ENCODE data around the gene ZBTB16. TPM values are rescaled to one million over a fixed set of nuclear protein-coding genes. Genes with fewer than 3 reads are reported as not detected.
A peak's percentile ranks its signal among the peaks of the same experiment; 100 is the strongest.

The ZBTB16 gene
- total and polyA plus RNA-seq, 2 experiments from 2014 or later = 8.7 to 10.5 TPM

DNA sequence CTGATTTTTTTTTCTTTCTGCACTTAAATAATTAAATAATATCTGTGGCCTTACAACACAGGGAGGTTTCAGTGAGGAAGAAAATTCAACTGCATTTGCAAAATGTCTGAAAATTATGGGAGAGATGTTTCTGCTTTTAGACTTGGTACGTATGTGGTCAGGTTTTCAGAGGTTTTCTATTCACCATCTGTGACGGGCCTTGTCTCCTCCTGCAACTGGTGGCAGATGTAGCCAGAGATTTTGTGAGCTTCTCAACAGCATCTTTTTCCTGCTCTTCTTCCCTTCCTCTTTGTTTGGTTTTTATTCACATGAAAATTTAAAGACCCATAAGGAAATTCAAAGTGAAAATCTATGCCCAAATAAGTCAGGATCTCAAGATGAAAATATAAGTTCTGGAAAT lies 38.3 kb downstream of the ZBTB16 start:
- TF ChIP-seq, protein P1, sequence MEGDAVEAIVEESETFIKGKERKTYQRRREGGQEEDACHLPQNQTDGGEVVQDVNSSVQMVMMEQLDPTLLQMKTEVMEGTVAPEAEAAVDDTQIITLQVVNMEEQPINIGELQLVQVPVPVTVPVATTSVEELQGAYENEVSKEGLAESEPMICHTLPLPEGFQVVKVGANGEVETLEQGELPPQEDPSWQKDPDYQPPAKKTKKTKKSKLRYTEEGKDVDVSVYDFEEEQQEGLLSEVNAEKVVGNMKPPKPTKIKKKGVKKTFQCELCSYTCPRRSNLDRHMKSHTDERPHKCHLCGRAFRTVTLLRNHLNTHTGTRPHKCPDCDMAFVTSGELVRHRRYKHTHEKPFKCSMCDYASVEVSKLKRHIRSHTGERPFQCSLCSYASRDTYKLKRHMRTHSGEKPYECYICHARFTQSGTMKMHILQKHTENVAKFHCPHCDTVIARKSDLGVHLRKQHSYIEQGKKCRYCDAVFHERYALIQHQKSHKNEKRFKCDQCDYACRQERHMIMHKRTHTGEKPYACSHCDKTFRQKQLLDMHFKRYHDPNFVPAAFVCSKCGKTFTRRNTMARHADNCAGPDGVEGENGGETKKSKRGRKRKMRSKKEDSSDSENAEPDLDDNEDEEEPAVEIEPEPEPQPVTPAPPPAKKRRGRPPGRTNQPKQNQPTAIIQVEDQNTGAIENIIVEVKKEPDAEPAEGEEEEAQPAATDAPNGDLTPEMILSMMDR (IDR thresholded peaks at IDR 0.05; ENCODE audit: low read depth, low read length) = no peak
- Histone ChIP-seq H3K27me3 (no peaks in the 10 kb centered on the region), H3K36me3 (no peaks in the 10 kb centered on the region), H3K4me1 (ENCODE audit: low read depth) (no peaks in the 10 kb centered on the region), H3K27ac (no peak overlapping the region), H3K9me3 (ENCODE audit: low read depth) (no peaks in the 10 kb centered on the region), H3K4me3 (no peak overlapping the region)
- no peak for DNase-seq (ENCODE audit: low read depth in 1 of 2, low spot score in 1 of 2)

- no peaks in the 10 kb centered on the region for H3K4me1 ChIP-seq (ENCODE audit: low read depth)
- no peak for DNase-seq (ENCODE audit: low read depth in 1 of 2, low spot score in 1 of 2)
- H3K9me3 ChIP-seq (ENCODE audit: low read depth) = no peaks in the 10 kb centered on the region
- H3K36me3 ChIP-seq = no peaks in the 10 kb centered on the region
- no peak overlapping the region for H3K4me3 ChIP-seq
- H3K27ac ChIP-seq = no peak overlapping the region
- no peaks in the 10 kb centered on the region for H3K27me3 ChIP-seq
- TF ChIP-seq, protein P1 (IDR thresholded peaks at IDR 0.05; ENCODE audit: low read depth, low read length) = no peak
These were observed 39.4 kb downstream of the ZBTB16 start for GRCh38 chr11:114098927-114099326.

DNA sequence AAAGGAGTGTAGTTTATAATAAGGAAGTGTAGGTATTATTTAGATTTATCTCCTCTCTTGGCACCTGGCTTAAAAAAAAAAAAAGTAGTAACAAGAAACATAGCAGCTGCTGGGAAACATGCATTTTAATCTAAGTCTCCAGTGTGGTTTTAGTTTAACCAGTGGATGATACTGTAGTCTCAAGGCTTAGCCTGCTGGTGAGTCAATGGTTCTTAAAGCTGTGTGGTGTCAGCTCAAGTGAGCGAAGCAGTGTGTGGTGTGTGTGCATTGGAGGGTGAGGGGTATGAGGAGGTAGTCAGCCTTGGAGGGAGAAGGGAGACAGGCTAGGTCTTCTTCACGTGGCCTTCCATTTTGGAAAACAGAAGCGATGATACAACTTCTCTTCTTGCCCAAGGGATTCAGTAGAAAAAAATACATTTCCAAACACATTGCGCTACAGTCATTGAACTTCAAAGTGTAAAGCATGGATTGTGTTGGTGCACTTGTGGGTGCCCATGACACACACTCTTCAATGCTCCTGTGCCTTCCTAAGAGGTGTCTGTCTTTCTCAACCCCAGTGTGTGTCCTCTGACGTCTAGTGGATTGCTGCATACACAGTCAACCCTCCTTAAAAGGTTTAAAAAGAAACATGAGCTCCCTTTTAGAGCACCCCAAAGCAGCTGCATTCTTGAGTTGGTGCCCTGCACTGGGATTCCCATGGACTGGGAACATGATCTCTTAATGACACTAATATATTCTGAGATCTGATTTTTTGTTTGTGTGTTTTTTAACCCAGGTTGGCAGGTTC lies 40.1 kb downstream of the ZBTB16 start:
- TF ChIP-seq, protein P1 (IDR thresholded peaks at IDR 0.05; ENCODE audit: low read depth, low read length) = no peak
- Histone ChIP-seq H3K27me3 (no peaks in the 10 kb centered on the region), H3K4me1 (ENCODE audit: low read depth) (no peaks in the 10 kb centered on the region), H3K27ac (no peak overlapping the region), H3K36me3 (no peaks in the 10 kb centered on the region), H3K4me3 (no peak overlapping the region), H3K9me3 (ENCODE audit: low read depth) (no peaks in the 10 kb centered on the region)
- peak in 1 of 2 donors; percentile 45 for DNase-seq (ENCODE audit: low read depth in 1 of 2, low spot score in 1 of 2)

DNA sequence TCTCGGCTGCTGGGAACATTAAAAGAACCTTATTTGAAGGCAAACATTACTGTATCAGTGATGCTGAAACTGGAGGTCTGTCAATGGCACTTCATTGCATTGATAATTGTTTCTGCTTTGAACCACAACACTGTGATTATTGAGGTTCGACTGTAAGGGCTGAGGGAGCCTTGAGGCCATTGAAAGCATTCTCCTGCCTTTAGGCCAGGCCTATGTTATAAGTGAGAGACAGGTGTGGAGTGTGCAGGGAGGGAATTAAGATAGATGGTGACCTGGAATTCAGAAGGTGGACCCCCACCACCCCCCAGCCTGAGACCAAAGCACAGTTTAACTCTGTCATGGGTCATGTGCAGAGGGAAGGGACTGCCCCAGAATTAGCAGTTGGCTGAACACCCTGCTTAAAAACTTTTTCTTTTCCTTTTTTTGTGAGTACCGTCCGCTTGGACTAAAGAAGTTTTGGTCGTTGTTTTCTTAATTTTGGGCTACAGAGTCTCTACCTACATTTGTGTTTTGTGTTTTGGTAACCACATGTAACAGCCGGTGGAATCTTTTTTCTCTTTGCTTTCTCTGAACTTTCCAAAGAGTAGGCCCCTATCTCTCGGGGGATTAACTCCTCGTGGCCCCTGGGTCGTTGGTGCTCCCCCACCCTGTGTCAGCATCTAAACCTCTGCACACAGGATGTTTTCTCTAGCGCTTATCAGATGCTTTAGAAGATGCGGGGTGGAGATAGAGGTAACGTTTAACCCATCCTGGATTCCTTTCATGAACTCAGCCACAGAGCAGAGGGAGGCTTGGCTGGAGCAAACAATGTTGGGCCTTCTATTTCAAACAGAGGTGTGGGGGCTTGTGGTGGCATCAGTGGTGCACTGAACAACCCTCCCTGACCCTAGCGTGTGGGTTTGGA lies 43.7 kb downstream of the ZBTB16 start:
- H3K4me1 ChIP-seq (ENCODE audit: low read depth) = peaks cover 3% of the 10 kb centered on the region
- no peak for DNase-seq (ENCODE audit: low read depth in 1 of 2, low spot score in 1 of 2)
- H3K9me3 ChIP-seq (ENCODE audit: low read depth) = no peaks in the 10 kb centered on the region
- H3K36me3 ChIP-seq = no peaks in the 10 kb centered on the region
- TF ChIP-seq, protein P1 (IDR thresholded peaks at IDR 0.05; ENCODE audit: low read depth, low read length) = no peak
- no peaks in the 10 kb centered on the region for H3K27me3 ChIP-seq
- H3K27ac ChIP-seq = no peak overlapping the region
- no peak overlapping the region for H3K4me3 ChIP-seq

DNA sequence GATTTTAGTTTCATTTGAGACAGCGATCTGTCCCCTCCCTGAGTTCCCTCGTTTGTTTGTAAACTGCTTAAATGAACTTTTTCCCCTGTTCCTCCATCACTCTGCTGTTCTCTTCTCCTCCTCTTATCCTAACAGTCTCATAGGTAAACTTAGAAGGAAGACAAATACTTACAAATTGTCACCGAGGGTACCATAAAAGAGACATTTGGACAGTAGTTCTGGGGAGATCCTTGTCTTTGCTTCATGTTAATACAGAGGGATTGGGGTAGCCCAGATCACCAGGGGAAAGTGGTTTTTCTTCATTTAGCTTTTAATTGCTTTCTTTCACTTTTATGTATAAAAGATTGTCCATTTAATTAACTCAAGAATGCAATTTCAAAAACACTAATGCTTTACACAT lies 46.1 kb downstream of the ZBTB16 start:
- no peaks in the 10 kb centered on the region for H3K9me3 ChIP-seq (ENCODE audit: low read depth)
- no peak overlapping the region for H3K4me3 ChIP-seq
- H3K4me1 ChIP-seq (ENCODE audit: low read depth) = peaks cover 3% of the 10 kb centered on the region
- TF ChIP-seq, protein P1 (IDR thresholded peaks at IDR 0.05; ENCODE audit: low read depth, low read length) = no peak
- H3K27me3 ChIP-seq = peaks cover 3% of the 10 kb centered on the region
- DNase-seq (ENCODE audit: low read depth in 1 of 2, low spot score in 1 of 2) = no peak
- no peak overlapping the region for H3K27ac ChIP-seq
- H3K36me3 ChIP-seq = no peaks in the 10 kb centered on the region

All from cardiac muscle cell (in vitro differentiated cells and primary cell).